HG03469 (cell line): ENCODE results near the gene VANGL1.

Source experiments
- ATAC-seq: cut with Tn5 transposase; IDR thresholded peaks from one replicate; pipeline ENCODE4 v1.9.1; 2021; ENCODE audit warnings: mild to moderate bottlenecking, moderate library complexity, moderate number of reproducible peaks; ENCODE audit not compliant: unreplicated experiment

Gene VANGL1

DNA sequence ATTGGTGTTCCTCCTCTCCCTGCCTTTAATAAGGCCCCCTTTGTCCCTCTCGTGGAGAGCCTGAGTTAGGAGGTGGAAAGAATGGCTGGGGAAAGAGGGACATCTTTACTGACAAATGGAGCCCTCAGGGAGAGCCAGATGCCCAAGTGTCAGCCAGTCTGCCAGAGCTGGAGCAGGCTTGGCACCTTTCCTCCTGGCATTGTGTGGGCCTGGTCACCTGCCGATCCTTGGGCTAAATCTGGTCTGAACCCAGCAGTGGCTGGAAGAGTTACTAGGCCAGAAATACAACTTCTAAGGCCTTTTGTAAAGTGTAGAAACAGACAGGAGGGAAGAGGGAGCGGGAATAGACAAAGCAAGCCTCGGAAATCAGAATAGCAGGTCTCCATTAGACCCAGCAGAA, 24.9 kb downstream of the VANGL1 start:
- no peak for ATAC-seq

DNA sequence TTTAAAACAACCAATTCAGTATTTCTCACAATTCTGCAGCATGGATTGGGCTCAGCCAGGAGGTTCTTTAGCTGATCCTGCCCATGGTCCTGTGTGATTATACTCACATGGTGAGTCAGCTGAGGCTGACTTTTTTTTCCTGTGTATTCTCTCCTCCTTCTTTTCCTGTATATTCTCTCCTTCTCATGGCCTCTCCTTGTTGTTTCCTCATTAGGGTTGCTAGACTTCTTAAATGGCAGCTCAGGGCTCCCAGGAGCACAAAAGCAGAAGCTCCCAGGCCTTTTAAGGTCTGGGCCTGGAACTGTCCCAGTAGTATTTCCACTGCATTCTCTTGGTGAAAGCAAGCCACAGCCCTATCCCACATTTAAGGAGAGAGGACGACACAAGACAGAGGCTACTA, 26.8 kb downstream of the VANGL1 start:
- no peak for ATAC-seq

DNA sequence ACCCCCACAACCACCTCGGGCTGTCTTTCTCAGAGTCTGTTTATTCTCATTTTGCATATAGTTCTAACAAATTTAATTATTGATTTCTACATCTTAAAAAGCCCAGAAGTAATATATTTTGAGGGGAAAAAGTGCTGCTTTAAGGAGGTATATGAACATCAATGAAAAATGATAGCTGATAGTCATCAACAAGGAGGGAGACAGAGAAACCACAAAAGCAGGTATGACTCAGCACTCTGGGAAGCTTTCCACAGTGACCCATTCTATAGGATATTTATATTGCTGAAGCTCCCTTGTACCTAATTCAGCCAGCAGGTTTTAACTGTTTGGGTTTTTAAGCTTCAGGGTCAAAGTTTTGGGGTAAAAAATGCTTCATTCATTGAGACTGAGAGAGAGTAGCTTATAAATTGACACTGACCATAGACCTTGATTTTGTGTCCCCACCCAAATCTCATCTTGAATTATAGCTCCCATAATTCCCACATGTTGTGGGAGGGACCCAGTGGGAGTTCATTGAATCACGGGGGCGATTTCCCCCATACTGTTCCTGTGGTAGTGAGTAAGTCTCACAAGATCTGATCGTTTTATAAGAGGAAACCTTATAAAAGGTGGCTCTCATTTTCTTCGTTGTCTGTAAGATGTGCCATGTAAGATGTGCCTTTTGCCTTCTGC, 27.4 kb downstream of the VANGL1 start:
- ATAC-seq = no peak

DNA sequence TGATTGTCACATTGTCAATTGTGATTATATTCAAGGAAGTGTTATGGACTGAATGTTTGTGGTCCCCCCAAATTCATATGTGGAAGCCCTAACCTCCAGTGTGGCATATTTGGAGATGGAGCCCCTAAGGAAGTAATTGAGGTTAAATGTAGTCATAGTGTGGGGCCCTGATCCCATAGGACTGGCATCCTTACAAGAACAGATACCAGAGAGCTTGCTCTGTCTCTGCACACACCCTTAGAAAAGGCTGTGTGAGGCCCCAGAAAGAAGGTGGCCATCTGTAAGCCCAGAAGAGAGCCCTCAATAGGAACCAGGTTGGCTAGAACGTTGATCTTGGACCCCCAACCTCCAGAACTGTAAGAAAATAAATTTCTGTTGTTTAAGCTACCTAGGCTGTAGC, 28.1 kb downstream of the VANGL1 start:
- ATAC-seq = no peak

DNA sequence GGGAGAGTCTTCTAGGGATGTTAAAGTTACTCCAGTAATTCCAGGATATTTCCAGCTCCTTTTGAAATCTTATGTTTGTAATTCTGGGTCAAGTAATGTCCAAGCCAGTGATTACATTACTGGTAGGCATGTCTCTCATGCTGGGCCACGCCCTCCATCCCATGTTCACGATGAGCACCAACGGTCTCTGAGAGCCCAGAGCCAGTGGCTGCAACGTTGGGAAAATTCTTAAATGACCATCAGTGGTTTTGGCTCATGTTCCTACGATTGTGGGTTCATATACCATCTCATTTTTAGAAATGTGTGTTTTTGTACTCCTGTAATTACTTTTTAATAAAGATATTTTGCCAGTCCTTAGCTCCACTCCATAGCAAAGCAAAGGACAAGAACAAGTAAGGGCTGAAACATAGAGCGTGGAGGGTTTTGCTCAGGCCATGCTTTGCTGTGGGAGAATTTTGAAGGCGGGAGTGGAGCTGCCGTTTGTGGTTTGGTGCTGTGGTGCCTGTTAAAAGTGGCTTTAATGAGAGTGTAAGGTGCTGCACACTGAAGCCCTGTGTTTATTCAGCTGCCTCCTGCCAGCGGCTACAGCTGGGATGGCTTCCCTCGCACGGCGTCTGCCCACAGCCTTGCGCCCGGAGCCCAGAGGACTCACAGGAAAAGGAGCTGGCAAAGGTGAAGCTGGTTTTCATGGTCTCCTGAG, 28.9 kb downstream of the VANGL1 start:
- ATAC-seq = no peak

DNA sequence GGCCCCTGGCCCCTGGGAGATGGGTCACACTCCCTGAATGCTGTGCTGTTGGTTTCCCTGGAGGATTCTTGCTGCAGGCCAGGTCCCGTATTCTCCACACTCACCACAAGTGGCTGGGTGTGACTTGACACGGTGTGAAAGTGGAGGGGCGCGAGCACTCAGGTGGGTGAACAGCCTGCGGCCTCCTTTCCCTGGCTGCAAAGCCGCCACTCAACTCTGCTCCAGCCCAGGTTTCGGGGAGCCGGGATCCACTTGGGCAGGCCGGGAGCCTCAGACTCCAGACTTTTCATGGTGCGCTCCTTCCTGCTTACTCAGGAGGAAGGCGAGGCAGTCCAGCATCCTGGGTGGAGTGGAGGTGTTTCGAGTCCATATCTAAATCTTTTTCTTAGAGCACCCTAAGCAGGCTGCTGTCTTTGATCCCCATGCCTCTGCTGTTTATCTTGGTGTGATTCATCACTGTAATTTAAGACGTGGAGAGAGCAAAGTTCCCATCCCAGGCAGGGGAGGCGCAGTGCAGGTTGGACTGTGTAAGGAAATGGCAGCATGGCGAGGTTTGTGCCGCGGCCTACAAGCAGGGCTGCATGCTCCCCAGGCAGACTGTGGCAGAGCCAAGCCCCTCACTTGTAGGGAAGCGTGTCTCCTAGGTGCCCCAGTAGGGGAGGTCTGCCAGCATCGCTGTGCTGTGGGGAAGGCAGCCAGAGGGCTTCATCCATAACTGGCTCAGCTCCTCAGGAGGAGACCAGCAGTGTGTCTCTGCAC, 29.6 kb downstream of the VANGL1 start:
- no peak for ATAC-seq

DNA sequence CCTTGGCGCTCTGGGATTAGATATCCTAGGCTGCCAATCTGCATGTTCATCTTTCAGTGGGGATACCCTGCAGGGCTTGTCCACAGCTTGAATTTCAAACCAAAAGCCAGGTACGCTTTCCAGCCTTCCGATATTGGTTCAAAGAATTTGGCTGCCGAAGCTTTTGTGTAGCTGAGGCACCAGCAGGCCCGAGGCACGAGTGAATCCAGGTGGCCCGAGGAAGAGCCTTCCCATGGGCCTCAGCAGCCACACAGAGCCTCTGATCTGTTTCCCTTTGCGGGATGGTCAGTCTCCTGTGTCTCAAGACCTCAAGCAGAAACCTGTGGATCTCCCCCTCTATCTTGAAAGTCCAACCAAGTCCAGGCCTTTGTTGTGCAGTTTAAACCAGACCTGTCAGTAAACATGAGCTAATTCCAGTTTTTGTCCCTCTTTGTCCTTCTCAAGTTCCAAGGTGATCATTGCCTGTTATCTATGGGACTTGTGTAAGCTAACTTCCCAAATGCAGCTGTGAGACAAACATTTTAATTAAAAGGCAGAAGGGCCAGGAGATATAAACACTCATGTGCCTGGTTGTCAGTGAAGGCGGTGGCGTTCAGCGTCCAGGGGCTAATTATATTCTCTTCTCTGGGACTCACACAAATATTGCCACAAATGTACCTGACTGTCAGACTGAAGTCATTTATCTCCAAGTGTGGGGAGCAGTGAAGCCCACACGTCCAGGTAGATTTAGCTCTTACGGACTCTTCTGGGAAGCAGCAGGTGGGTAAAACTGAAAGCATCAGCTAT, 30.6 kb downstream of the VANGL1 start:
- no peak for ATAC-seq

DNA sequence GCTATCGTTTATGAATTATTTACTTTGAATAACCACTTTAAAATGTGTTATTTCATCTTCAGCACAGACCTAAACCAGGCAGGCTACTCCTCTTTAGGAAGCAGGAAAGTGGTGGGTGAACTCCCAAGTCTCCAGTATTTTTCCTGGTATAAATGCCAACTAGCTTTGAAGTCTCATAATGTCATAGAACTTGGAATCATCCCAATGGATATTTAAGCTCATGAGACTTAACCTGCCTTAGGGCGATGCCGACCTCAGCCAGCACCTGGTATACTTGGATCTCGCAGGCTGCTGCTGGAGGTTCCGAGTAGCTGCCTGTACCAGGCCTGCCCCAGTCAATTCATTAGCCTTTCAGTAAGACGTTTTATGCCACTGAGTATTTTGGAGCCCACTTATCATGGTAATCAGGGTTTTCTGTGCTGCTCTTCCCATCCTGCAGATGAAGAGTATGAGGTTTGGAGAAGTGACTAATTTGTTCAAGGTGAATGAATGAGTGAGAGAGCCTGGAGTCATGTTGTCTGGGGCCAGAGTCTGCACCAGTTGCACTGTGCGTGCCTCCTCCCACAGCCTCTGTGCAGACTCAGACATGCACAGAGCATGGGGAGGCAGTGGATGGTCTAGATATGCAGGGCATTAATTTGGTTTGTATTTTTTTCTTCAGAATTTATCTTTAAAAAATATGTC, 34.9 kb downstream of the VANGL1 start:
- ATAC-seq = no peak

DNA sequence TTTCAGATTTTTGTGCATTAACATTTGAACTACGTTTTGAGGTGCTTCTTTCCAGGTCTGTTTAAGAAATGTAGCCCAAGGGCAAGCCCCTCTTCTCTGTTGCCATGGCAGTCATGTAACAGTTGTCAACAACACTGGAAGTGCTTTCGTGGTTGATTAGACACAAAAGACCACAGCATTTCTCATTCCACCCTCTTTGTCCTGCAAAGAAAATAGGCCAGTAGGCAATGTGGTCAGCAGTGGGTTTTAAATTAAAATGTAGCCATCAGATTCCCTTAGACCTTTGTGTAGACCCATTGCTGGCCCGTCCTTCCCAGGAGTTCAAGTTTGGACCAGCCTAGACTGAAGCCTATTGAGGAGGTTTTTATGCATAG, 35.4 kb downstream of the VANGL1 start:
- ATAC-seq = no peak

DNA sequence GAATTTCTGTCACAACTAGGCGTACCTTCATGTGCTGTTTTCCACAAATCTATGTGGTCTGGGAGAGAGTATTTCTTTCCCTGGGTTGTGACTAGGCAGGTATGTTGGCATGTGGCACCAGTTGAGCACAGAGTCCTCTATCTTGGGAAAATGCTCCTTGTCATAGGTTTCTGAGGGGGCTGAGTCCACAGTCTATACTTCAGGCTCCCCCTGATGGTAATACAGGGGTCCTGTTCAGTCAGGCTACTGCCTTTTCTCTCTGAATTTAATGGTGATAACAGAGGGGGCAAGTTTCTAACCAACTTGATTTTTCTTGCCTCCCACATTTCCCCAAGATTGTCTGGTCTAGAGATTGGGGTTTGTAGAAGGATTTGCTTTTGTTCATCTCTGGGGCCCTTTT, 35.8 kb downstream of the VANGL1 start:
- ATAC-seq = no peak

DNA sequence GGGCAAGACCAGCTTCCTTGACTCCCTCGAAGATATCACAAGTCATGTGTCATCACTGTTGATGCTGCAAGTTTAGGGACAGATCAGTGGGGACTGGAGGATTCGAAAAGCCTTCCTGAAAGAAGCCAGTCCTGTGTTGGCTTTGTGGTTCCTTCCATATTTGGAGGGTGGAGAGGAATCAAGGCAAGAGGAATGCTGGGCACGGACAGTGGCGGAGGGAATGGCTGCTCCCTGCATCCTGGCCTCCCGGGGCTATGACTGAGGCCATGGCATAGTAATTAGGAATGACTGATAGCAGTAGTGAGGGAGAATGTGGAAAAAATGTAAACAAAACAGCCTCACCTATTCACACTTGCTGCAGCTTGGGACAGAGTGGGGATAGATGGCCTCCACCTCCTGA, 36.4 kb downstream of the VANGL1 start:
- no peak for ATAC-seq

DNA sequence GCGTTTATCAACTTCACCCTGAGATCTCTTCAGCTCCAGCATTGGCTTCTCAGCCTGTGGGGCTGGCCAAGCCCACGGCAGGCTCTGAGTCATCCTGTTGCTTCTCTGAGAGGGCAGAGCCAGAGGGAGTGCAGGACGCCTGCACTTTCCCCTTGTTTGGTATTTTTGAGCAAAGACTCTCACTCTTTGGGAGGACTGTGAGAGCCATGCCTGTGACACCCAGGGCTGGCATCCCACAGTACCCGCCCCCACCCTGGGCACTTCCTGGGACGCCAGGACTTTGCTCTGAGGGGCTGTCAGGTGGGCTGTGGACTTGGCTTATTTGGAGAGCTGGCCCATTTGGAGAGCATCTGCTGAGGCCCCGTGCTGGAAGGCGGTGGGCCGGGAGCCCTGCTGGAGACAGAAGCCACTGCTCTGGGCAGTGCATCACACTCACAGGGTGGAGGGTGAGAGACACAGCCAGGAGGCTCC, 37.4 kb downstream of the VANGL1 start:
- ATAC-seq = no peak

DNA sequence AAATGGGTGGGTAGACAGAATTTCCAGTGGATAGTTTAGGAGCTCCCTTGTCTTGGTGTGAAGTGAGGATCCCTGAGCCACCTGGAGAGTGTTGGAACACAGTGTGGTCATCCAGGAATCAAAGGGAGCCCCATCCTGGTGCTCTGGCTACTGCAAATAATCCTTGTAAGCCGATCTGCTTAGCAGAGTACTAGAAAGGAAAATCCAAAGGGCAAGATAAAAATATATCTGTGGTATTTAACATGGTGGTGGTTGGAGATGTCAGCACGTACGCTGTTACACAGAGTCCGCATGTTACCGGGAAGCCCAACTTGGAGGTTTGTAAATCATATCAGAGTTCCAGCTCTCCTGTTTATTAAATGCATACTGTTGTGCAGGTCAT, 39.0 kb downstream of the VANGL1 start:
- no peak for ATAC-seq

DNA sequence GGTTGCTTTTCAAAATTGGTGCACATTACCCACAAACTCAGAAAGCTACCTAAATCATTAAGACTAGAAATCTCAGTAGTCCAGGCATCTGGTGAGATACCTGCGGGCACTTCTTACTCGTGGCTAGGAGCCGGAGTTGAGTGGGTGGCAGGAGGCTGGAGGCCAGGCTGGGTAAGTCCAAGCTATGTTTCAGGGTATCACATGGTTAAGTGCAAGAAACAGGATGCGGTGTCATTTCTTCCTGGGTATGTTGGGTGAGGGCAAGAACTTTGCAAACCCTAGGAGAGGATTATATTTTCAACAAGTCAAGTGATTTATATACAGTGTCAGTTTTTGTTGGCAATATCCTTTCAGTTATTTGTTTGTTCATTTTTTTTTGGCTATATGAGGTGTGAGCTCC, 41.0 kb downstream of the VANGL1 start:
- ATAC-seq = no peak

DNA sequence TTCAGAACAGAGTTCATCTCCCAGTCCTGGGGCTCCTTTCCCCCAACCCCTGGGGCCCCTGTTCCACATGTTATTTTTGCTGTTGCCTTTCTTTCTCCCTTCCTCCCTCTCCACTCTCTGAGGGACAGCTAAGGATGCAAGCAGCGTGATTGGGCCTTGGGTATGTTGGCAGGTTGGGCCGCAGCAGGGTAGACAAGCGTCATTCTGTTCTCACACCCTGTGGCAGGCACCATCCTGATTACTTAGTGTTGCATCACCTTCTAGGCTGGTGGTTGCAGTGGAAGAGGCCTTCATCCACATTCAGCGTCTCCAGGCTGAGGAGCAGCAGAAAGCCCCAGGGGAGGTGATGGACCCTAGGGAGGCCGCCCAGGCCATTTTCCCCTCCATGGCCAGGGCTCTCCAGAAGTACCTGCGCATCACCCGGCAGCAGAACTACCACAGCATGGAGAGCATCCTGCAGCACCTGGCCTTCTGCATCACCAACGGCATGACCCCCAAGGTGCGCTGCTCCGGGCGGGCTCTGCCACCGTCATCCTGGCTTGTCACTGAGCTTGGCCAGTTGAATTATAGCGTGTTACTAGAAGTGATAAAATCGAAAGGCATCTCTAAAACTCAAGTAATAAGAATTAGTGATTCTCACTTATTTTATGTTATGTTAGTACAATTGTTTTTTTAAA, 43.4 kb downstream of the VANGL1 start:
- ATAC-seq = no peak

DNA sequence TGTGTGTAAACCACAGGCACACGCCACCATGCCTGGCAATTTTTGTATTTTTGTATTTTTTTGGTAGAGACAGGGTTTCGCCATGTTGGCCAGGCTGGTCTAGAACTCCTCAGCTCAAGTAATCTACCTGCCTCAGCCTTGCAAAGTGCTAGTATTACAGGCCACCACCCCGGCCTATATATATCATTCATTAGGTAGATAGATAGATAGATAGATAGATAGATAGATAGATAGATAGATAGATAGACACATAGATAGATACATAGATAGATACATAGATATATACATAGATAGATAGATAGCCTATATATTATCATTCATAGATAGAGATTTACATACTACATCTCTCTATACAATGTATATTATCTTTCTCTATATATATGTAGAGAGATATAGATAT, 46.0 kb downstream of the VANGL1 start:
- ATAC-seq = no peak

DNA sequence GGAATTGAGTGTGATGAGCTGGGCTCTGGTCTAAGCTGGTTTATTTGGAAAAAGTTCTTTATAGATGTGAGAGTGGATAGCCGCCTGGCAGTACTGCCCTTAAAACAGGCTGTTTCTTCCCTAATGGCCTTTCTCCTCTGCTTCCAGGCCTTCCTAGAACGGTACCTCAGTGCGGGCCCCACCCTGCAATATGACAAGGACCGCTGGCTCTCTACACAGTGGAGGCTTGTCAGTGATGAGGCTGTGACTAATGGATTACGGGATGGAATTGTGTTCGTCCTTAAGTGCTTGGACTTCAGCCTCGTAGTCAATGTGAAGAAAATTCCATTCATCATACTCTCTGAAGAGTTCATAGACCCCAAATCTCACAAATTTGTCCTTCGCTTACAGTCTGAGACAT, 49.2 kb downstream of the VANGL1 start:
- ATAC-seq = no peak

DNA sequence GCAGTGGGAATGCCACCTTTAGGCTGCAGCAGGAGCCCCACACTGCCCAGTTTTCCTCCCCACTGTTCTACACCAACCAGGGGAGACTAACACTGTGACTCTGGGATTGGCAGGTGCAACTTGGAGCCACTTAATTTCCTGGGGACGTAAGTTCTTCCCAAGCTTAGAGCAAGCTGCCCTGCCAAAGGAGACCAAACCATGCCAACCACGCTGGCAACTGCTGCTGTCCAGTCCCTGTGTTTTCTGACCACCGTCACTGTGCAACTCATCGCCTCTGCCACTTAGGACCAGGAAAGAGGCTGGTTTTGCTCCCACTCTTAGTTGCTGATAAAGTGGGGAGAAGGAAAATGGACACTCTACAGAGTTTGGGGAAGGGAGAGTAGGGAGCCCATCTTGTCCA, 50.5 kb downstream of the VANGL1 start:
- ATAC-seq = no peak

DNA sequence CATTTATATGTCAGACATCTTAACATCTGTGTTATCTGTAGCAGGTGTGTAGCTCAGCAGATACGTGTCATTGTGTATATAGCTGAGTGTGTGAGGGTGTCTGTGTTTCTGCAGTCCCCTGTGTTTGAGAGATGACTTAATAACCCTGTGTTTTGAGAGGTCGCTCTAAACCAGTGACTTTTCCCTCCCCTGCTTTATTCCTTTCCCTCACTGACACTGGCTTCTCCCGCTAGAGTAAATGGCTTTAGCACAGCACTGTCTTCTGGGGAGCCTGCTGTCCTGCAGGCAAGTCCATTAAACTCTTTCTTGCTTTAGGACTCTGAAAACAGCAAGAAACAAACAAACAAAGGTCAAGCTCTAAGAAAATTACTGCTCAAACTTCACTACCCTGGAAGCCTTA, 53.0 kb downstream of the VANGL1 start:
- no peak for ATAC-seq

DNA sequence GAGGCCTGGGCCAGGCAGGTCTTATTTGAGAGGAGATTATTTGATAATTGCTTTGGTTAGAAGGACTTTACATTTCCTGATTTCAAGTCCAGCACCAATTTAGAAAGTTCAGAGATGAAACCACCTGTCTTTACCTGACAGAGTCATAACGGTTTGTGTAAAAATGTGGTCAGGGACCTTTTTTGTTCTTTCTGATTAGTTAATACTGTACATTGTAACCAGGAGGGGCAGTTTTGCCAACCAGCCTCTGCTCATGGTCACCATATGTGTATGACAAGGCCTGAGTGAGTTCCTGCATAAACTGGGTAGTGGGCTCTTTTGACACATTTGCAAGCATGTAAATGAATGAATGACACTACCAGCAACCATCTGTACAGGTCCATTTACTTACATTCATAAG, 55.8 kb downstream of the VANGL1 start:
- no peak for ATAC-seq
